Retinal pigment epithelial cell (primary cell): Measurements from ENCODE around the gene ABCB4.

Experiments used
- DNase-seq: peaks from one replicate; pipeline ENCODE4 v3.0.0-alpha.2; 2010; ENCODE audit warnings: low read depth
- H3K4me3 ChIP-seq: 2 replicates; pipeline ENCODE4 v1.5.1; 2011; ENCODE audit warnings: mild to moderate bottlenecking, low read length, control low read depth, moderate library complexity
- CTCF ChIP-seq: conservative IDR thresholded peaks from 2 replicates; pipeline ENCODE4 v1.5.1; 2011; ENCODE audit warnings: low read depth, low read length, control low read depth, inconsistent platforms

Gene ABCB4

DNA sequence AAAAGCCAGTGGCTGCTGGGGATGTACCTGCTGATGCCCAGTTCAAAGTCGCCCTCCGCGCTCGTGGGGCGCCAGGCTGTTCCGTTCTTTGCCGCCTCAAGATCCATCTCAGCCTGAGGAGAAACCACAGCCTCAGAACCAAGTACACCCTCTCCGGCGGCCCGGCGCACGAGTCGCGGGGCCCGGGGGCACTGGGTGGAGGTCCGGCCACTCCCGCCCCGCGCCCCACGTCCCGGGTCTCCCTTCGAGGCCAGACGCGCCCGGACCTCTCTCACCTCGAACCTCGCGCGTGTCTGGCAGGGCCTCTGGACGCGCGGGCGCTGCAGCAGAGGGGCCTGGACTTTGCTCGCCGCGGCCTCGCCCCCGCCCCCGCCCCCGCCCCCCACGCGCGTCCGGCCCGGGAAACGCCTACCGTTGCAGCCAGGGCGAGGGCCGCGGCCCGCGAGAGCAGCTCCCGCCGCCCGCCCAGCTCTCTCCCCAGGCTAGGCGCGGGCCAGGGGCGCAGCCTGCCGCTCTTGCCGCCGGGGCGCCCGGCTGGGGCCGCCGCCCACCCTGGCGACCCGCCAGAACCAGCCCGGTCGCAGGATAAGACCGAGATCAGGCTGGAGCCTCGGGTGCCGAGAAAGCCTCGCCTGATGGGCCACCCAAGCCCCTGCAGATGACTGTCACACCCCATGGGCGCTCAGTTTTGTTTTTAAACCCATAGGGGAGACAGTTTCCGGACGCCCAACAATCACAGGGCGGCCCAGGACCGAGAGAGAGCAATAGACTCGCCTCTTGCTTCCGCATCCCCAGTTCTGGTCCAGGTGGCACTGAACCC is at the start of gene ABCB4:
ABCB4 (minus strand) TSS at position 322 of the 820 bp plus-strand sequence; CDS start at position 107, 215 bp downstream.
- peak within 1 kb of the TSS; percentile 41 for H3K4me3 ChIP-seq
- no peak for TF ChIP-seq CTCF
- no peak for DNase-seq

DNA sequence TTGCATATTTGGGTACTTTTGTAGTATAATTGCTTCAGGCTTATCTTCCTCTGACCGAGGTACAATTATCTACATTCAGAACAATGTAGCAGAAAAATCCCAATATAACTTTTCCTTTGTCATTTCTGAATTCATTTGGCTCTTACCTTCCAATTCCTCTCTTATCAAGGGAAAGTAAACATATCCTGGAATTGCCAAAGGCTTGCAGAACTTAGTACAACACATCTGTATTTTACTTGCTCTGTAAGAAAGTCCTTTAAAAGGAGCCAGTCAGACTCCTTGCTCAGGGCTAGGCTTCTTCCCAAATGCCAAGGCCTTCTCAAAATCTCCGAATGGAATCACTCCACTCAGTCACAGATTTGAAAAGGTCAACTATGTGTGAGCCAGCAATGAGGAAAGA is 43.3 kb upstream of the ABCB4 start:
- DNase-seq: no peak
- no peak overlapping the region for H3K4me3 ChIP-seq
- TF ChIP-seq CTCF: no peak

DNA sequence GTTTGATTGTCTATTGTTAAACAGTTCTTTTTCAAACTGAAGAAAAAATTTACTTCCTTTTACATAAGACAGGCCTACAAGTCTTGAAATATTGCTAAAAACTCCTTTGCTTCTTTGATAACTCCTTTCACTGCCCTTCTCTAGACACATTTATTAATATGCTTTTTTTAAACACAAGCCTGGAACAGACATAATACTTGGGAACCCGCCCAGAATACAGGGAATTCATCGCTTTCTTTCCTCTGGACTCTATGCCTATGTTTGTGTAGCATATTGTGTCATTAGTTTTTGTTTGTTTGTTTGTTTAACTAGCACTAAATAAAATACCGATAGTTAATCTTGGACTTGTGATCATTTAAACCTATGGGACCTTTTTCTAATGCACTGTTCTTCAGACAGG is 42.4 kb upstream of the ABCB4 start:
- TF ChIP-seq CTCF: no peak
- no peak overlapping the region for H3K4me3 ChIP-seq
- DNase-seq: no peak

GRCh38 chr7:87517136-87517815 is 41.8 kb upstream of the ABCB4 start:
- DNase-seq: no peak
- TF ChIP-seq CTCF: no peak
- H3K4me3 ChIP-seq: no peak overlapping the region

DNA sequence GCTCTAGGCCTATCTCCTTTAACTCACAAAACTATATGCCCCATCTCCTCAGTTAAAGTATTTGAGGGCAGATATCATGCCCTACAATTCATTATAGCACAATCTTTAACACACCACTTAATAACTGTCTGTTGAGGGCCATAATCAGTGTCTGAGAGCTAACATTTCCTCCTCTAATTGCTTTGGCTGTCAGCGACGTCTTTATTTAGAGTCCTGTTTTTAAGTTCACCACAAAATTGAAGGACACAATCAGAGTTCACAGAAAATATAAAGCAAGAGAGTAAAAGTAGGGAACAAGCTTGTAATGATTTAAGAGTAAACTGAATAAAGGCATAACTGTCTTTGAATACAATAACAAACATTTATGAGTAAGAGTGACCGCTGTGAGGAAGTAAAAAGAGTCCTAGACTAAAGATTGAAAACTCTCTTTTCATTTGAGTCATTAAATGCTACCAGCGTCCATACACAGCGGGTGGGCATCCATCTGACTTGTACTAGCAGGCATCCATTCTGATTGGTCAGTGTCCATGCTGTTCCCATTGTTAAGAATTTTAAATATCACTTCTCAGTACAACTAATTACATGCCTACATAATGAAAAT is 38.4 kb upstream of the ABCB4 start:
- DNase-seq: no peak
- H3K4me3 ChIP-seq: no peak overlapping the region
- no peak for TF ChIP-seq CTCF

- no peak overlapping the region for H3K4me3 ChIP-seq
- no peak for DNase-seq
- TF ChIP-seq CTCF: no peak
Observed at GRCh38 chr7:87512906-87513305, 37.4 kb upstream of the ABCB4 start.
